SK-N-SH treated with all-trans-retinoic acid at 6 μM for 48 hours (cell line): Measurements from ENCODE around the gene PCBP3.

Experiments
- ATAC-seq: fragments of 200-7000 bp; cut with Tn5 transposase; 3 replicates; pipeline ENCODE4 v1.9.1; 2020; ENCODE audit warnings: mild to moderate bottlenecking, moderate library complexity
- ARNTL ChIP-seq: fragments of 450-650 bp; formaldehyde crosslinking; IDR thresholded peaks from 2 replicates; pipeline ENCODE4 v1.5.0; 2020; ENCODE audit warnings: low read depth, mild to moderate bottlenecking, moderate library complexity, borderline replicate concordance
- BACH2 ChIP-seq: fragments of 250-450 bp; sonication (Bioruptor Pico); IDR thresholded peaks from 2 replicates; pipeline ENCODE4 v1.9.0; 2021; ENCODE audit warnings: mild to moderate bottlenecking, borderline replicate concordance
- CSDC2 ChIP-seq: fragments of 250-450 bp; sonication (Bioruptor Pico); IDR thresholded peaks from 2 replicates; pipeline ENCODE4 v1.5.0; 2020; ENCODE audit warnings: mild to moderate bottlenecking, moderate library complexity
- ESRRG ChIP-seq: fragments of 250-450 bp; sonication (Bioruptor Pico); IDR thresholded peaks from 2 replicates; pipeline ENCODE4 v1.6.1; 2021; ENCODE audit warnings: mild to moderate bottlenecking
- GLIS3 ChIP-seq: fragments of 250-450 bp; sonication (Bioruptor Pico); IDR thresholded peaks from 2 replicates; pipeline ENCODE4 v1.5.0; 2020; ENCODE audit warnings: mild to moderate bottlenecking, moderate library complexity
- ISL1 ChIP-seq: fragments of 250-450 bp; sonication (Bioruptor Pico); IDR thresholded peaks from 2 replicates; pipeline ENCODE4 v2.1.2; 2022; ENCODE audit warnings: mild to moderate bottlenecking, moderate library complexity
- OSR1 ChIP-seq: fragments of 250-450 bp; sonication (Bioruptor Pico); IDR thresholded peaks from 2 replicates; pipeline ENCODE4 v1.8.0; 2022; ENCODE audit warnings: moderate library complexity, mild to moderate bottlenecking, inconsistent platforms
- PPARA ChIP-seq: fragments of 250-450 bp; sonication (Bioruptor Pico); IDR thresholded peaks from 2 replicates; pipeline ENCODE4 v1.5.0; 2020; ENCODE audit warnings: mild to moderate bottlenecking, borderline replicate concordance
- RARB ChIP-seq: fragments of 250-450 bp; sonication (Bioruptor Pico); IDR thresholded peaks from 2 replicates; pipeline ENCODE4 v1.8.0; 2021; ENCODE audit warnings: mild to moderate bottlenecking, moderate library complexity
- TCF4 ChIP-seq: fragments of 250-450 bp; sonication (Bioruptor Pico); IDR thresholded peaks from 2 replicates; pipeline ENCODE4 v1.8.0; 2021; ENCODE audit warnings: mild to moderate bottlenecking, moderate library complexity, borderline replicate concordance
- TOX ChIP-seq: fragments of 250-450 bp; sonication (Bioruptor Pico); IDR thresholded peaks from 2 replicates; pipeline ENCODE4 v1.8.0; 2021; ENCODE audit warnings: mild to moderate bottlenecking, moderate library complexity, borderline replicate concordance
- ZC3H10 ChIP-seq: fragments of 250-450 bp; sonication (Bioruptor Pico); IDR thresholded peaks from 2 replicates; pipeline ENCODE4 v1.5.1; 2021; ENCODE audit warnings: mild to moderate bottlenecking, moderate library complexity
- ZFP3 ChIP-seq: fragments of 250-450 bp; sonication (Bioruptor Pico); IDR thresholded peaks from 2 replicates; pipeline ENCODE4 v1.5.0; 2020; ENCODE audit warnings: mild to moderate bottlenecking, moderate library complexity
- ZFP30 ChIP-seq: fragments of 450-650 bp; formaldehyde crosslinking; IDR thresholded peaks from 2 replicates; pipeline ENCODE4 v1.5.0; 2022; ENCODE audit warnings: mild to moderate bottlenecking, moderate library complexity
- ZNF70 ChIP-seq: fragments of 450-650 bp; formaldehyde crosslinking; IDR thresholded peaks from 2 replicates; pipeline ENCODE4 v1.5.0; 2020; ENCODE audit warnings: mild to moderate bottlenecking, moderate library complexity
- ZNF8 ChIP-seq: fragments of 450-650 bp; formaldehyde crosslinking; IDR thresholded peaks from 2 replicates; pipeline ENCODE4 v1.5.0; 2020; ENCODE audit warnings: mild to moderate bottlenecking, moderate library complexity
- TF ChIP-seq, protein P1 (sequence below): fragments of 250-450 bp; sonication (Bioruptor Pico); IDR thresholded peaks from 2 replicates; pipeline ENCODE4 v1.5.1; 2020; ENCODE audit warnings: low read depth, mild to moderate bottlenecking, moderate library complexity
- TF ChIP-seq, protein P2 (sequence below): fragments of 250-450 bp; sonication (Bioruptor Pico); IDR thresholded peaks from 2 replicates; pipeline ENCODE4 v1.5.0; 2020; ENCODE audit warnings: mild to moderate bottlenecking, moderate library complexity
- TF ChIP-seq, protein P3 (sequence below): fragments of 250-450 bp; sonication (Bioruptor Pico); IDR thresholded peaks from 2 replicates; pipeline ENCODE4 v1.5.1; 2021; ENCODE audit warnings: mild to moderate bottlenecking, moderate library complexity
- TF ChIP-seq, protein P4 (sequence below): fragments of 250-450 bp; sonication (Bioruptor Pico); IDR thresholded peaks from 2 replicates; pipeline ENCODE4 v1.8.0; 2021; ENCODE audit warnings: low read depth, mild to moderate bottlenecking, moderate library complexity, borderline replicate concordance
- TF ChIP-seq, protein P5 (sequence below): fragments of 250-450 bp; sonication (Bioruptor Pico); IDR thresholded peaks from 2 replicates; pipeline ENCODE4 v1.8.0; 2020; ENCODE audit warnings: mild to moderate bottlenecking, moderate library complexity, borderline replicate concordance

The PCBP3 gene

DNA sequence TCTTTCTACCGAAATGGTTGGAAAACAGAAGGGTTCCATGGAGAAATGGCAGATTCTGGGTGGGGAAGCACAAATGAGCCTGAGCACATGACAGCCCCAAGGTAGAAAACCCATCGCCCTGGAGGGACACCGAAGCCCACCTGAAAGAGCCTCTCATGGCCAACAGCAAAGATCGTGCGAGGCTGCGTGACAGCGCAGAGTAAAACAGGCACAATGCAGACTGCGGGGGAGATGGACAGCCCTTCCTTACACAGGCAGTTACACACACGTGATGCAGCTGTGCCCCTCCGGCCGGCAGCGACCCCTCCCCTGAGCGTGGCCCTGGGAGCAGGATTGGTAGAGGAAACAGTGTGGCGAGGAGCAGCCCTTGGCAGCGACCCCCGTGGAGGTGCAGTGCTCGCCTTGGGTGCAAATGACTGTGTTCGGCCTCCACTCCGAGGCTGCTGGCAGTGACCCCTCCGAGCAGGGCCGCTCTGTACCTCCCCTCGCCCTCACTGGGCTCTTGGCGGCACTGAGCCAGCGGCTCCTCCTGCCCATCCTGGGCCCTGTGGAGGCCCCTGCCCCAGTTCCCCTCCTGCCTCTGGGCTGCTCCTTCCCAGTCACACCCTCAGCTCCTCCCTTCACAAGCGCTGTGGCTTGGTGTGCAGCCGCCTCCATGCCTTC, 217.1 kb downstream of the PCBP3 start:
- TF ChIP-seq, protein P1, sequence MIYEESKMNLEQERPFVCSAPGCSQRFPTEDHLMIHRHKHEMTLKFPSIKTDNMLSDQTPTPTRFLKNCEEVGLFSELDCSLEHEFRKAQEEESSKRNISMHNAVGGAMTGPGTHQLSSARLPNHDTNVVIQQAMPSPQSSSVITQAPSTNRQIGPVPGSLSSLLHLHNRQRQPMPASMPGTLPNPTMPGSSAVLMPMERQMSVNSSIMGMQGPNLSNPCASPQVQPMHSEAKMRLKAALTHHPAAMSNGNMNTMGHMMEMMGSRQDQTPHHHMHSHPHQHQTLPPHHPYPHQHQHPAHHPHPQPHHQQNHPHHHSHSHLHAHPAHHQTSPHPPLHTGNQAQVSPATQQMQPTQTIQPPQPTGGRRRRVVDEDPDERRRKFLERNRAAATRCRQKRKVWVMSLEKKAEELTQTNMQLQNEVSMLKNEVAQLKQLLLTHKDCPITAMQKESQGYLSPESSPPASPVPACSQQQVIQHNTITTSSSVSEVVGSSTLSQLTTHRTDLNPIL, result no peak
- TF ChIP-seq TOX (CRISPR knock-in tag), result no peak
- TF ChIP-seq, protein P2, sequence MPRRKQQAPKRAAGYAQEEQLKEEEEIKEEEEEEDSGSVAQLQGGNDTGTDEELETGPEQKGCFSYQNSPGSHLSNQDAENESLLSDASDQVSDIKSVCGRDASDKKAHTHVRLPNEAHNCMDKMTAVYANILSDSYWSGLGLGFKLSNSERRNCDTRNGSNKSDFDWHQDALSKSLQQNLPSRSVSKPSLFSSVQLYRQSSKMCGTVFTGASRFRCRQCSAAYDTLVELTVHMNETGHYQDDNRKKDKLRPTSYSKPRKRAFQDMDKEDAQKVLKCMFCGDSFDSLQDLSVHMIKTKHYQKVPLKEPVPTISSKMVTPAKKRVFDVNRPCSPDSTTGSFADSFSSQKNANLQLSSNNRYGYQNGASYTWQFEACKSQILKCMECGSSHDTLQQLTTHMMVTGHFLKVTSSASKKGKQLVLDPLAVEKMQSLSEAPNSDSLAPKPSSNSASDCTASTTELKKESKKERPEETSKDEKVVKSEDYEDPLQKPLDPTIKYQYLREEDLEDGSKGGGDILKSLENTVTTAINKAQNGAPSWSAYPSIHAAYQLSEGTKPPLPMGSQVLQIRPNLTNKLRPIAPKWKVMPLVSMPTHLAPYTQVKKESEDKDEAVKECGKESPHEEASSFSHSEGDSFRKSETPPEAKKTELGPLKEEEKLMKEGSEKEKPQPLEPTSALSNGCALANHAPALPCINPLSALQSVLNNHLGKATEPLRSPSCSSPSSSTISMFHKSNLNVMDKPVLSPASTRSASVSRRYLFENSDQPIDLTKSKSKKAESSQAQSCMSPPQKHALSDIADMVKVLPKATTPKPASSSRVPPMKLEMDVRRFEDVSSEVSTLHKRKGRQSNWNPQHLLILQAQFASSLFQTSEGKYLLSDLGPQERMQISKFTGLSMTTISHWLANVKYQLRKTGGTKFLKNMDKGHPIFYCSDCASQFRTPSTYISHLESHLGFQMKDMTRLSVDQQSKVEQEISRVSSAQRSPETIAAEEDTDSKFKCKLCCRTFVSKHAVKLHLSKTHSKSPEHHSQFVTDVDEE, result no peak
- no peak for TF ChIP-seq ESRRG (CRISPR knock-in tag)
- TF ChIP-seq, protein P3, sequence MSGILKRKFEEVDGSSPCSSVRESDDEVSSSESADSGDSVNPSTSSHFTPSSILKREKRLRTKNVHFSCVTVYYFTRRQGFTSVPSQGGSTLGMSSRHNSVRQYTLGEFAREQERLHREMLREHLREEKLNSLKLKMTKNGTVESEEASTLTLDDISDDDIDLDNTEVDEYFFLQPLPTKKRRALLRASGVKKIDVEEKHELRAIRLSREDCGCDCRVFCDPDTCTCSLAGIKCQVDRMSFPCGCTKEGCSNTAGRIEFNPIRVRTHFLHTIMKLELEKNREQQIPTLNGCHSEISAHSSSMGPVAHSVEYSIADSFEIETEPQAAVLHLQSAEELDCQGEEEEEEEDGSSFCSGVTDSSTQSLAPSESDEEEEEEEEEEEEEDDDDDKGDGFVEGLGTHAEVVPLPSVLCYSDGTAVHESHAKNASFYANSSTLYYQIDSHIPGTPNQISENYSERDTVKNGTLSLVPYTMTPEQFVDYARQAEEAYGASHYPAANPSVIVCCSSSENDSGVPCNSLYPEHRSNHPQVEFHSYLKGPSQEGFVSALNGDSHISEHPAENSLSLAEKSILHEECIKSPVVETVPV (CRISPR knock-in tag), result no peak
- TF ChIP-seq, protein P4, sequence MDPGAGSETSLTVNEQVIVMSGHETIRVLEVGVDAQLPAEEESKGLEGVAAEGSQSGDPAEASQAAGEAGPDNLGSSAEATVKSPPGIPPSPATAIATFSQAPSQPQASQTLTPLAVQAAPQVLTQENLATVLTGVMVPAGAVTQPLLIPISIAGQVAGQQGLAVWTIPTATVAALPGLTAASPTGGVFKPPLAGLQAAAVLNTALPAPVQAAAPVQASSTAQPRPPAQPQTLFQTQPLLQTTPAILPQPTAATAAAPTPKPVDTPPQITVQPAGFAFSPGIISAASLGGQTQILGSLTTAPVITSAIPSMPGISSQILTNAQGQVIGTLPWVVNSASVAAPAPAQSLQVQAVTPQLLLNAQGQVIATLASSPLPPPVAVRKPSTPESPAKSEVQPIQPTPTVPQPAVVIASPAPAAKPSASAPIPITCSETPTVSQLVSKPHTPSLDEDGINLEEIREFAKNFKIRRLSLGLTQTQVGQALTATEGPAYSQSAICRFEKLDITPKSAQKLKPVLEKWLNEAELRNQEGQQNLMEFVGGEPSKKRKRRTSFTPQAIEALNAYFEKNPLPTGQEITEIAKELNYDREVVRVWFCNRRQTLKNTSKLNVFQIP, result no peak
- no peak for TF ChIP-seq OSR1 (CRISPR knock-in tag)
- TF ChIP-seq ZFP30 (CRISPR knock-in tag), result no peak
- no peak for TF ChIP-seq ZNF8 (CRISPR knock-in tag)
- TF ChIP-seq ZNF70 (CRISPR knock-in tag), result no peak
- no peak for TF ChIP-seq ZFP3 (CRISPR knock-in tag)
- TF ChIP-seq PPARA (CRISPR knock-in tag), result no peak
- no peak for TF ChIP-seq BACH2 (CRISPR knock-in tag)
- no peak for TF ChIP-seq TCF4 (CRISPR knock-in tag)
- no peak for ATAC-seq

DNA sequence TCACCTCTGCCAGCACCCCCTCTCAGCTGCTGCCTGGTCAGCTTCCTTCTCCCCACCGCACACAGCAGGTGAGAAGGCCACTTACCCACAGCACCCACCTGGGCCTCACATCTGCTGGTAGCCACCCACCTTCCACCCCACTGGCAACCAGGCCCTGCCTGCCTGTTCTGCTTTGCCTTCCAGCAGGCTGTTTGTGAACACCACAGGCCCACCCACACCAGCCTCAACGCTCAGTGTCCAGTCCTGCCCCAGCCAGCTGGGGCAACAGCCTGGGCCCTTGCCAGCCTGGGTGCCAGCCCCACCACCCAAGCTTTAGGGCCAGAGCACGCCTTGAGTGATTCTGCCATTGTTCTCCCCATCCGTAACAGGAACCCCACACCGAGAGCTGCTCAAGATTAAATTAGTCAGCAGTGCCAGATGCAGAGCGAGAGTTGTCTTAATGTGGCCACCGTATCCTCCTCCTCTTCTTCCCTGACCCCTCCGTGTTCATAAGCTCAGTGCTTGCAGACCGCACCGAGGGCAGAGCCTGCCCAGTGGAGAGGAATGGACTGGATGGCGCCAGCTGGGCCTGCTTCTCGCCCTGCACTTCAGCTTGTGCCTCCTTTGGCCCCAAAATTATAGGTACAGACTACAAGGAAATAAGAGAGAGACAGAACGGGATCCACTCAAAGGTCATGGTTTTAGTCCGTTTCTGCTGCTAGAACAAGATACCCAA, 217.8 kb downstream of the PCBP3 start:
- ATAC-seq, result no peak
- TF ChIP-seq, protein P4, result no peak
- TF ChIP-seq, protein P2, result no peak
- TF ChIP-seq PPARA (CRISPR knock-in tag), result no peak
- no peak for TF ChIP-seq BACH2 (CRISPR knock-in tag)
- TF ChIP-seq ZNF8 (CRISPR knock-in tag), result no peak
- no peak for TF ChIP-seq ZFP30 (CRISPR knock-in tag)
- no peak for TF ChIP-seq ISL1 (CRISPR knock-in tag)
- no peak for TF ChIP-seq ZC3H10 (CRISPR knock-in tag)
- TF ChIP-seq, protein P3 (CRISPR knock-in tag), result no peak
- TF ChIP-seq RARB (CRISPR knock-in tag), result no peak
- no peak for TF ChIP-seq CSDC2 (CRISPR knock-in tag)
- no peak for TF ChIP-seq GLIS3 (CRISPR knock-in tag)
- TF ChIP-seq, protein P5, sequence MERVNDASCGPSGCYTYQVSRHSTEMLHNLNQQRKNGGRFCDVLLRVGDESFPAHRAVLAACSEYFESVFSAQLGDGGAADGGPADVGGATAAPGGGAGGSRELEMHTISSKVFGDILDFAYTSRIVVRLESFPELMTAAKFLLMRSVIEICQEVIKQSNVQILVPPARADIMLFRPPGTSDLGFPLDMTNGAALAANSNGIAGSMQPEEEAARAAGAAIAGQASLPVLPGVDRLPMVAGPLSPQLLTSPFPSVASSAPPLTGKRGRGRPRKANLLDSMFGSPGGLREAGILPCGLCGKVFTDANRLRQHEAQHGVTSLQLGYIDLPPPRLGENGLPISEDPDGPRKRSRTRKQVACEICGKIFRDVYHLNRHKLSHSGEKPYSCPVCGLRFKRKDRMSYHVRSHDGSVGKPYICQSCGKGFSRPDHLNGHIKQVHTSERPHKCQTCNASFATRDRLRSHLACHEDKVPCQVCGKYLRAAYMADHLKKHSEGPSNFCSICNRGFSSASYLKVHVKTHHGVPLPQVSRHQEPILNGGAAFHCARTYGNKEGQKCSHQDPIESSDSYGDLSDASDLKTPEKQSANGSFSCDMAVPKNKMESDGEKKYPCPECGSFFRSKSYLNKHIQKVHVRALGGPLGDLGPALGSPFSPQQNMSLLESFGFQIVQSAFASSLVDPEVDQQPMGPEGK (CRISPR knock-in tag), result no peak
- no peak for TF ChIP-seq TCF4 (CRISPR knock-in tag)
- TF ChIP-seq TOX (CRISPR knock-in tag), result no peak
- no peak for TF ChIP-seq OSR1 (CRISPR knock-in tag)
- TF ChIP-seq ARNTL (CRISPR knock-in tag), result no peak
